WTC11 (cell line): Measurements from ENCODE around the gene ANO10. TPM values are rescaled to one million over a fixed set of nuclear protein-coding genes. Genes with fewer than 3 reads are reported as not detected.

Experiments
- ATAC-seq: fragments of 200-7000 bp; cut with Tn5 transposase; 2 replicates; pipeline ENCODE4 v1.10.0; 2021; ENCODE audit warnings: mild to moderate bottlenecking, moderate library complexity
- CTCF ChIA-PET: fragments of 300-600 bp; sonication (Branson Sonifier 250); formaldehyde crosslinking; loops from one replicate; lab custom pipeline; 2021; ENCODE audit warnings: antibody characterized with exemption; lab: Charles Lee
- POLR2A ChIA-PET: fragments of 350-600 bp; sonication (Branson Sonifier 250); formaldehyde crosslinking; loops from one replicate; lab custom pipeline; 2021; ENCODE audit warnings: antibody characterized with exemption; lab: Charles Lee
- DNase-seq: peaks from one replicate; pipeline ENCODE4 v3.0.0; 2021; ENCODE audit warnings: low spot score
- H3K27ac Mint-ChIP-seq: 2 replicates; pipeline ENCODE4 v1.8.0; 2021; ENCODE audit warnings: mixed read lengths
- H3K27me3 Mint-ChIP-seq: 2 replicates; pipeline ENCODE4 v1.8.0; 2021; ENCODE audit warnings: low read depth, mild to moderate bottlenecking, moderate library complexity, mixed read lengths
- H3K36me3 Mint-ChIP-seq: 2 replicates; pipeline ENCODE4 v1.8.0; 2021; ENCODE audit warnings: mixed read lengths
- H3K4me1 Mint-ChIP-seq: 2 replicates; pipeline ENCODE4 v1.8.0; 2022; ENCODE audit warnings: mixed read lengths
- H3K4me3 Mint-ChIP-seq: 2 replicates; pipeline ENCODE4 v1.8.0; 2021; ENCODE audit warnings: mild to moderate bottlenecking, moderate library complexity, mixed read lengths
- H3K9me3 Mint-ChIP-seq: 2 replicates; pipeline ENCODE4 v1.8.0; 2021; ENCODE audit warnings: mixed read lengths
- ARID4B ChIP-seq: sonication (generic); formaldehyde crosslinking; IDR thresholded peaks from 2 replicates; pipeline ENCODE4 v1.8.0; 2023; ENCODE audit warnings: missing genetic modification reagents, mild to moderate bottlenecking, borderline replicate concordance
- ATF1 ChIP-seq: sonication (generic); formaldehyde crosslinking; IDR thresholded peaks from 2 replicates; pipeline ENCODE4 v1.8.1; 2023; ENCODE audit warnings: mild to moderate bottlenecking, moderate library complexity, missing genetic modification reagents
- ATF3 ChIP-seq: sonication (generic); formaldehyde crosslinking; conservative IDR thresholded peaks from 2 replicates; pipeline ENCODE4 v1.8.1; 2022; ENCODE audit warnings: mild to moderate bottlenecking, missing genetic modification reagents
- CBFB ChIP-seq: sonication (generic); formaldehyde crosslinking; IDR thresholded peaks from 2 replicates; pipeline ENCODE4 v1.8.1; 2022; ENCODE audit warnings: mild to moderate bottlenecking, low read depth, missing genetic modification reagents
- CREB1 ChIP-seq: sonication (generic); formaldehyde crosslinking; IDR thresholded peaks from 2 replicates; pipeline ENCODE4 v1.8.0; 2023; ENCODE audit warnings: mild to moderate bottlenecking, missing genetic modification reagents
- E2F4 ChIP-seq: sonication (generic); formaldehyde crosslinking; IDR thresholded peaks from 2 replicates; pipeline ENCODE4 v1.8.1; 2022; ENCODE audit warnings: low read depth, mild to moderate bottlenecking, moderate library complexity, missing genetic modification reagents, borderline replicate concordance
- FOXP1 ChIP-seq: sonication (generic); formaldehyde crosslinking; IDR thresholded peaks from 2 replicates; pipeline ENCODE4 v1.8.0; 2022; ENCODE audit warnings: missing genetic modification reagents, mild to moderate bottlenecking, moderate library complexity, borderline replicate concordance
- GABPB1 ChIP-seq: sonication (generic); formaldehyde crosslinking; IDR thresholded peaks from 2 replicates; pipeline ENCODE4 v1.8.1; 2023; ENCODE audit warnings: mild to moderate bottlenecking, missing genetic modification reagents
- KAT7 ChIP-seq: sonication (generic); formaldehyde crosslinking; IDR thresholded peaks from 2 replicates; pipeline ENCODE4 v1.8.1; 2023; ENCODE audit warnings: missing genetic modification reagents, mild to moderate bottlenecking, borderline replicate concordance
- MAX ChIP-seq: sonication (generic); formaldehyde crosslinking; IDR thresholded peaks from 2 replicates; pipeline ENCODE4 v1.8.0; 2022; ENCODE audit warnings: mild to moderate bottlenecking, missing genetic modification reagents
- MYBL2 ChIP-seq: sonication (generic); formaldehyde crosslinking; IDR thresholded peaks from 2 replicates; pipeline ENCODE4 v1.8.1; 2023; ENCODE audit warnings: mild to moderate bottlenecking, moderate library complexity, missing genetic modification reagents
- NR2C2 ChIP-seq: sonication (generic); formaldehyde crosslinking; IDR thresholded peaks from 2 replicates; pipeline ENCODE4 v1.8.0; 2022; ENCODE audit warnings: mild to moderate bottlenecking, missing genetic modification reagents
- NR3C1 ChIP-seq: sonication (generic); formaldehyde crosslinking; conservative IDR thresholded peaks from 2 replicates; pipeline ENCODE4 v1.8.1; 2023; ENCODE audit warnings: low read depth, mild to moderate bottlenecking, missing genetic modification reagents
- SMAD4 ChIP-seq: sonication (generic); formaldehyde crosslinking; IDR thresholded peaks from 2 replicates; pipeline ENCODE4 v1.8.0; 2022; ENCODE audit warnings: mild to moderate bottlenecking, missing genetic modification reagents
- STAT6 ChIP-seq: sonication (generic); formaldehyde crosslinking; conservative IDR thresholded peaks from 2 replicates; pipeline ENCODE4 v1.8.1; 2023; ENCODE audit warnings: mild to moderate bottlenecking, low read depth, missing genetic modification reagents, moderate library complexity
- TCF7 ChIP-seq: sonication (generic); formaldehyde crosslinking; IDR thresholded peaks from 2 replicates; pipeline ENCODE4 v1.8.0; 2022; ENCODE audit warnings: mild to moderate bottlenecking, low read depth, missing genetic modification reagents, moderate library complexity
- TEAD4 ChIP-seq: sonication (generic); formaldehyde crosslinking; IDR thresholded peaks from 2 replicates; pipeline ENCODE4 v1.8.0; 2022; ENCODE audit warnings: mild to moderate bottlenecking, missing genetic modification reagents
- ZNF121 ChIP-seq: sonication (generic); formaldehyde crosslinking; IDR thresholded peaks from 2 replicates; pipeline ENCODE4 v1.8.0; 2023; ENCODE audit warnings: missing genetic modification reagents
- ZNF512 ChIP-seq: sonication (generic); formaldehyde crosslinking; IDR thresholded peaks from 2 replicates; pipeline ENCODE4 v1.8.1; 2022; ENCODE audit warnings: missing genetic modification reagents, borderline replicate concordance
- ZNF532 ChIP-seq: fragments of 250-450 bp; sonication (Bioruptor Pico); IDR thresholded peaks from 2 replicates; pipeline ENCODE4 v1.9.0; 2021; ENCODE audit warnings: mild to moderate bottlenecking, borderline replicate concordance
- total RNA-seq: library from RNA; stranded (reverse); gene quantifications from 3 replicates; pipeline ENCODE4 v1.2.3, GENCODE V29; 2021

The ANO10 gene
- total RNA-seq, 1 experiment from 2014 or later = 35.1 TPM

GRCh38 chr3:43319376-43319775, 302.4 kb downstream of the ANO10 start:
- ATAC-seq (no peak), DNase-seq (no peak)
- ChIA-PET CTCF (interaction anchor here (1.1 kb wide), 1 partner anchor 113 kb away, joined by 3 read pairs; no protein-coding TSS in a partner anchor), POLR2A (no interaction called here)
- Mint-ChIP-seq H3K9me3 (peaks cover 4% of the 10 kb centered on the region), H3K4me3 (no peak overlapping the region), H3K4me1 (peaks cover 35% of the 10 kb centered on the region), H3K36me3 (peaks cover 4% of the 10 kb centered on the region; the same call in 1 of the 2 replicates), H3K27ac (no peak overlapping the region), H3K27me3 (no peaks in the 10 kb centered on the region)
- TF ChIP-seq CBFB (CRISPR knock-in tag) (no peak), SMAD4 (CRISPR knock-in tag) (no peak), MYBL2 (no peak), ZNF121 (CRISPR knock-in tag) (no peak), MAX (no peak), STAT6 (no peak), GABPB1 (CRISPR knock-in tag) (no peak), NR2C2 (CRISPR knock-in tag) (no peak), KAT7 (CRISPR knock-in tag) (no peak), E2F4 (no peak), ARID4B (no peak), FOXP1 (CRISPR knock-in tag) (no peak), TCF7 (CRISPR knock-in tag) (no peak), ATF3 (CRISPR knock-in tag) (no peak)

- ChIA-PET POLR2A (no interaction called here), CTCF (no interaction called here)
- Mint-ChIP-seq H3K4me3 (no peak overlapping the region), H3K27ac (peak overlapping the region; percentile 88), H3K36me3 (peaks cover 2% of the 10 kb centered on the region), H3K27me3 (no peaks in the 10 kb centered on the region), H3K9me3 (peaks cover 2% of the 10 kb centered on the region; the same call in 1 of the 2 replicates), H3K4me1 (peaks cover 35% of the 10 kb centered on the region)
- peak; percentile 28; the same call in 1 of the 2 replicates for ATAC-seq
- DNase-seq = no peak
- TF ChIP-seq GABPB1 (CRISPR knock-in tag) (no peak), ATF1 (CRISPR knock-in tag) (no peak), NR3C1 (CRISPR knock-in tag) (no peak), ZNF512 (CRISPR knock-in tag) (no peak), ZNF532 (CRISPR knock-in tag) (no peak), TEAD4 (CRISPR knock-in tag) (no peak), CREB1 (CRISPR knock-in tag) (no peak)
Observed at GRCh38 chr3:43317461-43318316, 304.1 kb downstream of the ANO10 start.
